GM19025 (cell line): ENCODE measurements around the gene OR2M5.

Experiments
- ATAC-seq: cut with Tn5 transposase; IDR thresholded peaks from one replicate; pipeline ENCODE4 v1.9.1; 2021; ENCODE audit warnings: mild to moderate bottlenecking, low read depth, moderate library complexity; ENCODE audit not compliant: unreplicated experiment

Gene OR2M5, protein sequence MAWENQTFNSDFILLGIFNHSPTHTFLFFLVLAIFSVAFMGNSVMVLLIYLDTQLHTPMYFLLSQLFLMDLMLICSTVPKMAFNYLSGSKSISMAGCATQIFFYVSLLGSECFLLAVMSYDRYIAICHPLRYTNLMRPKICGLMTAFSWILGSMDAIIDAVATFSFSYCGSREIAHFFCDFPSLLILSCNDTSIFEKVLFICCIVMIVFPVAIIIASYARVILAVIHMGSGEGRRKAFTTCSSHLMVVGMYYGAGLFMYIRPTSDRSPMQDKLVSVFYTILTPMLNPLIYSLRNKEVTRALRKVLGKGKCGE

DNA sequence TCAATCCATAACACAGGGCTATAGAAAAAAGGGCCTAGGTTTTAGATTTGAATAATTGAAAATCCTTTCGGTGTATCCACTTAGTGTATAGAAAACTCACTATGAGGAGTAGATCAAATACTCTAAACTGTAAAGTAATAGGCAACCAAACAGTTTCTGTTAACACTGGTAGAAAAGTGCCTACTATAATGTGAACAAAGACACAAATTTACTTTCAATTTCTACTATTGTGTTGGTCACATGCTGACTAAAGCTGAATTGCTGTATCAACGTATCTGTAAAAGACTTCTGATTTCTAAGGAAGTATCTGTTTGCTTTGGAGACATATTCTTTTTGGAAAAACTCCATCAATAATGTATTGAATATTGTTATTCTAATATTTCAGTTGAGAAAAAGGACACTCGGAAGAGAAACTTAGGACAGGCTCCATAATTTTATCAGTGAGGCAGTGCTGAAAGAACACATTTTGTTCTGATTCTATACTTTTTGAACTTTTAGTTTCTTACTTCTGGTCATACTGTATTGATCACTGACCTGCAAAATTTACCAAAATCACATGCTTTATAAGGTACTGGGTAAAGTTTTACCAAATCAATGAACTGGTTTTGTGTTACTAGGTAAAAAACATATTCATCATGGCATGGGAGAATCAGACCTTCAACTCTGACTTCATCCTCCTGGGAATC is at the start of gene OR2M5:
TSS of gene OR2M5 (plus strand) at position 636 of the 686 bp plus-strand sequence. CDS start at position 636, 0 bp downstream.
- ATAC-seq = no peak

DNA sequence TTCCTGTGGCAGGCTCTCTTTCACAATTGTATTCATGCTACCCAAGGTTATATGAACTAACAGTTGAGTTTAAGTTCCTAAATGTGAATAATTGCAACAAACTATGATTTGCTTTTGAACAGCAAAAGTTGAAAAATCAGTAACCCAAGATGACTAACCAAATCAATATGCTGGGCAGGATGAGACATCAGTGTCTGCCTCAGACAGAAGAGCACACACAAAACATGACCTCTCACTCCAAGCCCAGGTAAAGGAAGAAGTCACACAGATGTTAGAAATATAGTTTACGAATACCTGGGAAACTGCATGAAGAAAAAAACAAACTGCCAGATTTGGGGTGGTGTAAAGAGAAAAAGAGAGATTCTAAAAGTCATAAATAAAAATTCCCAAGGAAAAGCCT is 46.4 kb upstream of the OR2M5 start:
- ATAC-seq = no peak

DNA sequence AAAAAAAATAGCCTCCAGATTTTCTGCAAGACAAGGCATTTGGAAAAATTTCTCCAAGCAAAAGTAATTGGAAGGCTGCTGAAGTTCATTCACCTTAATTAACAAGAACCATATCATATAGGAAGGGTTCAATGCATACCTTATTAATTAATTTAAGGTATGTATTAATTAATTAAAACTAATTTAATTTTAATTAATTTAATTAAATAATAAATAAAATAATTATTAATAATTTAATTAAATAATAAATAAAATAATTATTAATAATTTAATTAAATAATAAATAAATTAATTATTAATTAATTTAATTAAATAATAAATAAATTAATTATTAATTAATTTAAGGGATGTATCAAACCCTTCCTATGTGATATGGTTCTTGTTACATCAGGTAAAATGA is 42.1 kb upstream of the OR2M5 start:
- ATAC-seq = no peak

DNA sequence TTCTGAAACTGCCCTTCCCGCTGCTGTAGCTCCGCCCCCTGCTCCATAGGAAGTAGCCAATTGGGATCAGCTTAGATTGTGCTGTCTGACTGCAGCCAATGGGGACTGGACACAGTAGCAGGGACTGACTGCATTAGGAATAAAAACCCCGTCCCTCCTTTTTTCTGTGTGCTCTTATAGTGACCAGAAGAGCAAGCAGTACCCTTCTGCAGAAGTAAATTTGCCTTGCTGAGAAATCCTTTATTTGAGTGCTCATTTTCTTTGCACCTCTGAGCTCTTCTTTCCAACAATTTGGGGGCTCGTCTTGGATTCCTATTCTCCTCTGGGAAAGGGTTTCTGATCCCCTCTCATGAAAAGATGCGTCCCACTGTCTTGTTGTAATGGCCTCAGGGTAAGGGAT is 33.8 kb upstream of the OR2M5 start:
- ATAC-seq = no peak

DNA sequence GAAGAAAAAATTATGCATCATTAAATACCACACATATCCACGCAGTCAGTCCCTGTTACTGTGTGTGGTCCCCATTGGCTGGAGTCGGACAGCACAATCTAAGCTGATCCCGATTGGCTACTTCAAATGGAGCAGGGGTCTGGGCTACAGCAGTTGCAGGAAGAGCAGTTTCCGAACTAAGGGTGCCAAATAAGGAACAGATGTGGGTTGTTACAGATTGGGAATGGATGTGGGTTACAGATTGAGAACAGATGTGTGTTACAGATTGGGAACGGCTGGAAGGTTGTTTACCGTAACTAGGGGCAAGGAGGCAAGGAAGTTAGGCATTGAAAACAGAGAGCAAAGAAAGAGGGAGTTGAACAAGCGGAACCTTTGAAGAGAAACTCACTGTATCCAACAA is 30.1 kb upstream of the OR2M5 start:
- ATAC-seq = no peak

DNA sequence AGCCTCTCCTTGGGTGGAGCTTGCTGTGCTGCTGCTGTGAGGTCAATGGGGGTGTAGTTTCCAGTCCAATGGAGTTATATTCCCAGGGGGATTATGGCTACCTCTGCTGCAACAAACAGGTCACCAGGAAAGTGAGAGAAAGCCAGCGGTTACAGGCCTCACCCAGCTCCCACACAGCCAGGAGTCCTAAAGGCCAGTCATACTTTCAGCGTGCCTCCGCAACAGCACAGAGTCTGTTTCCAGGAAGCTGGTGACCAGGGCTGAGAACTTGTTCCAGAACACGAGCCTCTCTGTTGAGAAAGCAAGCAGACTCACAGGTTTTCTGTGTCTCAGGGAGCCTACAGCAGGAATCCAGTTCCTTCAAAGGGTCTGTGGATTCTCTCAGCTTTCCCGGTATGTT is 17.3 kb upstream of the OR2M5 start:
- no peak for ATAC-seq

DNA sequence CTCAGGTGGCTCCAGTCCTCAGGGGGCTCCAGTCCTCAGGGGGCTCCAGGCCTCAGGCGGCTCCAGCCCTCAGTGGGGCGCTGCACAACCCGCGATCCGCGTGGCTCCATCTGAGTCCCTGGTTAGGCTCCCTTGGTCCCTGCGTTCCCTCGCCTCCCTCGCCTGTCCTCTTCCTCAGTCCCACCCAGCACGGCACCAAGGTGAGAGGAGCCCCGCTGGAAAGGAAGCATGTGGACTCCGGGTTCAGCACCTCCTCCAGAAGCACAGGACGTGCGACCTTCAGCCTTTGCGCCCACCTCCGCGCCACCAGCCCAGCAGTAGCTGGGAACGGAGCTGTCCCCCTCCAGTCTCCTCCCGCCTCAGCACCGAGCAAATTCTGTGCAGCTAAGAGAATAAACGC is 8.1 kb upstream of the OR2M5 start:
- no peak for ATAC-seq

DNA sequence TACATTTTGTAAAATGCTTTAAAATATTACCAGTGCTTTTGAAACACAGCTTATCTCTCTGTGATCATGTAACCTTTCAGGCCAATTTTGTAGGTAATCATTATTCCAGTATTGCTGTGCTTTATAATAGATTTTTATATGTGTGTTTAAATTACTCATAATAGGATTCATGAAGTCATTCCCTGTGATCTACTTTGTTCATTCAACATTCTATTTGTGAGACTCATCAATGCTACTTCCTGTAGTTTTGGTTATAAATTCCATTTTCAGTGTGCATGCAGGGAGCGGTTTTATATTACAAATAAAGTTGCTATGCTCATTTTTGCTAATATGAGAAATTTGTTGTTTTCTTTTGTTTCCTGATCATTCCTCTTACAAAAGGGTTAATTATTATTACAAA is 4.1 kb upstream of the OR2M5 start:
- ATAC-seq = no peak

DNA sequence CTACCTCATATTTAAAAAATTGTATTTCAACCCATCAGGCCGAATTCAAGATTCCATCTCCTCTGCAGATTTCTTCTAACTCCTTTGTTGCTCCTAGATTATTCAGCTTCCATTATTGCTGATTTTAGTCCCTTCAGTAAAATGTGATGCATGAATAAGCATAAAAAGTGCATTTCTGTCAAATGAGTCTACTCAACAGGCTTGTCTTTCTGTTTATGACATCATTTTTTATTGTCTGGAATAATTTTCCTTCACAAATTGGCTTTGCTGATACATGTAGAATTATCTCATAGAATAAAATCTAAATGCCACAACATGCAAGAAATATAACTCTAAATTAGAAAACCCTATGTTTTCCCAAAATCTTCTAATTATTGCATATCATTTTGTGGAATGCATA is 1.6 kb upstream of the OR2M5 start:
- no peak for ATAC-seq

DNA sequence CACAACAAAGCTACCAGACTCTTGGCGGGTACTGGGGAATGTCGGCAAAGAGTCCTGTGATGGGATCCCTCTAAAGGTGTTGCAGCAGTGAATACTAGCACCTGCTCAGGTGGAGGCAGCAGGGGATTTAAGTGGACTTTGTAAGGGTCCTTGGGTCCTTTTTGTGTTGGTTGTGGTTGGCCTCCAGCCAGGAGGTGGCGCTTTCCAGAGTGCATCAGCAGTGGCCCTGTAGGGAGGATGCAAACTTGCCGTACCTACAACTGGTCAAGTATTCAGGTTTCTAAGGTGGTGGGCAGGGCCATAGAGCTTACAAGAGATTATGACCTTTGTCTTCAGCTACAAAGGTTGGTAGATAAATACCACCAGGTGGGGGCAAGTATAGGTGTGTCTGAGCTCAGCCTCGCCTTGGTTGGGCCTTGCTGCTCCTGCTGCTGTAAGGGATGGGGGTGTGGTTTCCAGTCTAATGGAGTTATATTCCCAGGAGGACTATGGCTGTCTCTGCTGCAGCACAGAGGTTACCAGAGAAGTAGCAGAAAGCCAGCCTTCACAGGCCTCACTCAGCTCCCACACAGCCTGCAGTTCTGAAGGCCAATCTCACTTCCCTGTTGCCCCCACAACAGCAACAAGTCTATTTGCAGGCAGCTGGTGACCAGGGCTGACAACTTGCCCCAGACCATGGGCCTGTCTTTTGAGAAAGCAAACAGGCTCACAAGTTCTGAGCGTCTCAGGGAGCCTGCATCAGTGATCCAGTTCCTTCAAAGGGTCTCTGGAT is 7.3 kb downstream of the OR2M5 start:
- ATAC-seq = no peak

DNA sequence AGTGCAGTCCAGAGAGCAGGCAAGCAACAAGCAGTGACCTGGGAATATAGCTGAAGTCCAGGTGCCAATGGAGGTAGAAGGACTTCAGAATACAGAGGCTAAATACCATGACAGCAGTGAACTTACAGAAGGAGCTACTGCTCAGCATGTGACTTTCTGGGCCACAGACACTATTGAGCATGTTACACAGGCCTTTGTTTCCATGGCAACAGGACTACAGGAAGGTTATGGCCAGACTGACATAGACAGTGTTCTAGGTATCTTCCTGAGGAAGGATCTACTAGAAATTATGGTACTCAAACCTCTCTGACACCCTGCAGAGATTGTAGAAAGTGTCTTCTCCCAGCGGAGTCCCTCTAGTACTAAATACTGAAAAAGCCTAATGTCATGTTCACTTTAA is 11.0 kb downstream of the OR2M5 start:
- ATAC-seq = no peak

DNA sequence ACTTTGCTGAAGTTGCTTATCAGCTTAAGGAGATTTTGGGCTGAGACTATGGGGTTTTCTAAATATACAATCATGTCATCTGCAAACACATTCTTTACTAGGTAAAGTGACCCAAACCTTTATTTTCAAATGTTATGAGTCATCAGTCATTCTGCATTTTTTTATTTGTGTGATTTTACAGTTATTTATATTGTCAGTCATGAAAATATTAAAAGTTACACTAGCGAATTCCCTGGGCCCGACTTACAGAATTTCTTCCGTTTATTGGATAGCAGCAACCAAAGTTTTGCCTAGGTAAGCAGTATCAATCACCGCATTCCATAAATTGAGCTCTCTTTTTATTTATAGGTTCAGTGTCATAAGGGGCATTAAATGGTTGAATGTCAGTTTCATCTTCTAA is 13.8 kb downstream of the OR2M5 start:
- no peak for ATAC-seq

DNA sequence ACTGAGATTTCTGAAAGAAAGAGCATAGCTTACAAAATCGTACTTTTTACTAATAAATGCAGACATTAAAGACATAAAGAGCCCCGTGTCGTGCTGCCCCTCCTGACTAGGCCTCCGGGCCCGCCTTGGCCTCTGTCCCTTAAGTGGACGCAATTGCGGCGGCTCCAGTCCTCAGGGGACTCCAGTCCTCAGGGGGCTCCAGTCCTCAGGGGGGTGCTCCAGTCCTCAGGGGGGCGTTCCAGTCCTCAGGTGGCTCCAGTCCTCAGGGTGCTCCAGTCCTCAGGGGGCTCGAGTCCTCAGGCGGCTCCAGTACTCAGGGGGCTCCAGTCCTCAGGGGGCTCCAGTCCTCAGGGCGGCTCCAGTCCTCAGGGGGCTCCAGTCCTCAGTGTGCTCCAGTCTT is 19.1 kb downstream of the OR2M5 start:
- no peak for ATAC-seq

DNA sequence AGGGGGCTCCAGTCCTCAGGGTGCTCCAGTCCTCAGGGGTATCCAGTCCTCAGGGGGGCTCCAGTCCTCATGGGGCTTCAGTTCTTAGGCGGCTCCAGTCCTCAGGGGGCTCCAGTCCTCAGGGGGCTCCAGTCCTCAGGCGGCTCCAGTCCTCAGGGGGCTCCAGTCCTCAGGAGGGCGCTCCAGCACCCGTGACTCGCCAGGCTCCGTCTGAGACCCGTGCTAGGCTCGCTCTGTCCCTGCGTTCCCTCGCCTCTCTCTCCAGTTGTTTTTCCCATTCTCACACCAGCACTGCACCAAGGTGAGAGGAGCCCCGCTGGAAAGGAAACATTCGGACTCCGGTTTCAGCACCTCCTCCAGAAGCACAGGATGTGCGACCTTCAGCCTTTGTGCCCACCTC is 20.2 kb downstream of the OR2M5 start:
- no peak for ATAC-seq

DNA sequence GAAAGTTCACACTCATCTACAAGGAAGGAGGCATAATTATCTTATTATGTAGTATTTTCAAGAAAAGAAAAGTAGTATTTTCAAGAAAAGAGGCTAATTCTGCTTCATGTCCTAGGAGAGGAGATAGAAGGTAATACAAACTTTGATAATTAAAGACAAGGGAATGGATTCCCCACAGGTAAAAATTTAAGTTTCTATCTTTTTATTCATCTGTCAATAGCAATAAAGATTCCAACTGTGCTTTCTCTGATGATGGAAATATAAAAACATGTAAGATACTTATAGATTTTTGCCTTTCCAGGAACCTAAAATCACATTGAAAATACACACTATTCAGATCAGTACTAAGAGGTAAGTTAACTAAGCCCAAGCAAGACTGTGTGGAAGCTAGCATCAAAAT is 29.6 kb downstream of the OR2M5 start, which contains the start of gene OR2M2:
TSS of gene OR2M2 (plus strand) at position 301 of the 400 bp plus-strand sequence. CDS start 5,165 bp downstream, outside the sequence.
- ATAC-seq = no peak

DNA sequence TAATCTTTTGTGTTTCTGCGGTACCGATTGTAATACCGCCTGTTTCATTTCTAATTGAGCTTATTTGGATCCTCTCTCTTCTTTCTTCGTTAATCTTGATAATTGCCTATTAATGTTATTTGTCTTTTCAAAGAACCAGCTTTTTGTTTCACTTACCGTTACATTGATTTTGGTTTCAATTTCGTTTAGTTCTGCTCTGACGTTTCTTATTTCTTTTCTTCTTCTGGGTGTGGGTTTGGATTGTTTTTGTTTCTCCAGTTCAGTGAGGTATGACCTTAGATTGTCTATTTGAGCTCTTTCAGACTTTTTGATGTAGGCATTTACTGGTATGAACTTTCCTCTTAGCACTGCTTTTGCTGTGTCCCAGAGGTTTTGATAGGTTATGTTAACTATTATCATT is 39.0 kb downstream of the OR2M5 start:
- no peak for ATAC-seq

DNA sequence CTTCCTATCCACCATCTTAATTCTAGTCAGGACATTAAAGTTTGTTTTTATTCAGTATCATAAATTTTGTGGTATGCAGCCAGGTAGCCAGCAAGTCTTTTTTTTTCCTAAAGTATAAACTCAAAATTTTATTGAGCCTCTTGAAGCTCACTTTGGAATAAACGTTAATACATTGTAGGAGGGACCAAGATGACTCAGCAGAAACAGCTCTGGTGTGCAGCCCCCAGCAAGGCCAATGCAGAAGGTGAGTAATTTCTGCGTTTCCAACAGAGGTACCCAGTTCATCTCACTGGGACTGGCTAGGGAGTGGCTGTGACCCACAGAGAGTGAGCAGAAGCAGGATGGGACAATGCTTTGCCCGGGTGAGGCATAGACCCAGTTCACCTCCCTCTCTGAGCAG is 42.4 kb downstream of the OR2M5 start:
- ATAC-seq = no peak

DNA sequence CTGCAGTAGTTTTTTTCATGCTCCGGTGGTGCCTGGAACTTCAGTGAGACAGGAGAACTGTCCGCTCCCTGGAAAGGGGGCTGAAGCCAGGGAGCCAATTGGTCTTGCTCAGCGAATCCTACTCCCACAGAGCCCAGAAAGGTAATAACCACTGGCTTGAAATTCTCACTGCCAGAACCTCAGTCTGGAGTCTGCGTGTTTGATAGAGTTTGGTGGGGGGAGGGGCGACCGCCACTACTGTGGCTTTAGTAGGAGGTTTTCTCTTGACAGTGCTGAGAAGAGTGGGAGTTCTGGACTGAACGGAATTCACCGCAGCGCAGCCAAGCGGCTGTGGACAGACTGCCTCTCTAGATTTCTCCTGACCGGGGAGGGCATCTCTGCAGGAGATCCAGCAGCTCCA is 44.1 kb downstream of the OR2M5 start:
- no peak for ATAC-seq

DNA sequence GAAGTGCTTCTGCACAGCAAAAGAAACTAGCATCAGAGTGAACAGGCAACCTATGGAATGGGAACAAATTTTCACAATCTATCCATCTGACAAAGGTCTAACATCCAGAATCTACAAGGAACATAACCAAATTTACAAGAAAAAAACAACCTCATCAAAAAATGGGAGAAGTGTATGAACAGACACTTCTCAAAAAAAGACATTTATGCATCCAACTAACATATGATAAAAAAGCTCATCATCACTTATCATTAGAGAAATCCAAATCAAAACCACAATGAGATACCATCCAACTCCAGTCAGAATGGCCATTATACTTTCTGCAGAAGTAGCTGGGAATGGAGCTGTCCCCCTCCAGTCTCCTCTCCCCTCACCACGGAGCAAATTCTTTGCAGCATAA is 49.2 kb downstream of the OR2M5 start:
- ATAC-seq = no peak
